ENCODE data around the gene GREB1.

The GREB1 gene

DNA sequence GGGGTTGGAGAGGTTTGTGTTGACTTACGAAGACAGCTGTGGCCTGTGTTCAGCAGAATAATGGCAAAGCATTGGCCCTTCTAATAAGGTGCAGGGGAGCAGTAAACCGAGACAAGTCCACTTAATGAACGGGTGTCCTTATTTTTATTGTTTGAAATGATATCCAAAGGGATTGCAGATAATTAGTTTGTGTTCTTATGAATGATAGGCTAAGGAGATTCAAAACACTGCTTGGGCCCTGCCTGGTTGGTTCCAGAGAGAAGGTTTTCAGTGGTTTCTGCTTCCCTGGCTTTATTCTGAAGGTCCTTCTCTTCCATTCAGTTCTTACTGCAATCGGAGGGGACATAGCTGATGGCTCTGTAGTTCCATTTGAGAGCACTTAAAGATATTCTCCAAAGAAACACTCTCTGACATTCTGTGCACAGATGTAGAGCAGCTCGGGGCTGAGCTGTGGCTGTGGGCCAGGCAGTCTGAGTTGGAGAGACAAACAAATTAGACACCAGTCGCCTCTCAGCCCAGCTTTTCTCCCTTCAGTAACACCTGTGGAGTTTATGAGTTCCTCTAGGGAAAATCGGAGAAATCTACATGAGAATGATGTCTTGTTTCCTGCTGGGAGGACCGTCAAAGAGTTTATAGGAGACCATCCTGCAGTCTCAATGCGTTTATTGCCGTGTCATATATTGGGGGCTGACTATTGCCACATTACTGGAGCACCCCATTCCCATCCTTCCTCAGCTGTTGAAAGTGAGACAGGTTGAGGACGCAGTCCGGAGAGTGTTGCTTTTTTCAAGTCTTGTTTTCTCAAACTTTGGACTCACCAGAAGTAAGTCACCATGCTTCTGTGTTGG is 6.5 kb downstream of the GREB1 start:
- no peak for DNase-seq (ENCODE audit: low spot score)

DNA sequence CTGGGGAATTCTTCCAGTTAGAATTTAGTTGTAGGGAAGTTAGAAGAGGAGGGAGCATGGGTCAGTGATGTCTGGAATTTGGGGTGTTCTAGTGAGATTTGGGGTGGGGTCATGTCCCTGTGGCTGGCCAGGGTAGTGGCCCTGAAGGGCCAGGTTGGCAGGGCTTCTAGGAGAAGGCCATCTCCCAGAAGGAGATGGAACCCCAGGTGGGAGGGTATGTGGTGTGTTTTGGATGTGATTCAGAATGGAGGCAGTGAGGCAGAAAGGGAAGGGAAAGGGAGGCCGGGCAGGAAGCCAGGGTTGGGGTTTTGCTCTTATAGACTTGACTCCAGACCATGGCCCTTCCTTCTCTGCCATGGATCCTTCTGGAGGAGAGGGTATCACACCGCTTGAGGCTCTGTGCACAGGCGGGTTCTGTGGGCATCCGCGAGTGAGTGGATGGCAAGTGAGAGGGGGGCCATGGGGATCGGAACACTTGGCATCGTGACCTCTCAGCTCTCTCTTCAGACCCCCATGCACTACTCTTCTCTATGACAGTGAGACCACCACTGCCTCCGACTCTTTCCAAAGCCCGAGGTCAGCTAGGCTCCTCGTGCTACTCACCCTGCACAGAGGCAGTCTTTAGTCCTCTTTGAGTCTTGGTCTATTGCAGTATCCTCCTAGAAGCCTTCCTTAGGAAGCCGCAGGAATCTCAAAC is 7.3 kb downstream of the GREB1 start:
- DNase-seq (ENCODE audit: low spot score), result no peak

DNA sequence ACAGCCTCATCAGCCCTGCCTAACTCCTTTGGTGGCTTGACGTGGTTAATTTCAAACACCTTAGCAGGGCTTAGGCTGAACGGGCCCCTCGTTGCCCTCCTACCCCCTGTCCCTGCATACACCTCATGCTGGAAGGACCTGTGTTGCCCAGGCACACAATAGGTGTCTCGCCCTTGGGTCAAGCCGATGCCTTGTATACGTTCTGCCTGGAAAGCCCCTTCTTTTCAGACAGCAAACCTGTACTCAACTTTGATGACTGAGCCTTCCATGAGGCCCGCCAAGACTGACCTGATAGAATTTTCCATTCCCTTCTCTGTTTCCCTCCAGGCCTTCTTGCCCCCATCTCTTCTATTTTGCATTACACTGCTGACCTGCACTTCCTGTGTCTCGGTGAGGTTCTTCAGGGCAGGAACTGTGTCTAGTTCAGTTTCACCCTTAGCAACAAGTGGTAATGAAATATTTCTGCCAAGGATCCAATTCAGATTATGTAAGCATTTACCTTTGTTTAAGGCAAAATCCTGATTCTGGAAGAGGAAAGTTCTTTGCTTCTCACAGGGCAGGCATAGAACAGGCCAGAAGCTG is 7.9 kb downstream of the GREB1 start:
- no peak for DNase-seq (ENCODE audit: low spot score)

DNA sequence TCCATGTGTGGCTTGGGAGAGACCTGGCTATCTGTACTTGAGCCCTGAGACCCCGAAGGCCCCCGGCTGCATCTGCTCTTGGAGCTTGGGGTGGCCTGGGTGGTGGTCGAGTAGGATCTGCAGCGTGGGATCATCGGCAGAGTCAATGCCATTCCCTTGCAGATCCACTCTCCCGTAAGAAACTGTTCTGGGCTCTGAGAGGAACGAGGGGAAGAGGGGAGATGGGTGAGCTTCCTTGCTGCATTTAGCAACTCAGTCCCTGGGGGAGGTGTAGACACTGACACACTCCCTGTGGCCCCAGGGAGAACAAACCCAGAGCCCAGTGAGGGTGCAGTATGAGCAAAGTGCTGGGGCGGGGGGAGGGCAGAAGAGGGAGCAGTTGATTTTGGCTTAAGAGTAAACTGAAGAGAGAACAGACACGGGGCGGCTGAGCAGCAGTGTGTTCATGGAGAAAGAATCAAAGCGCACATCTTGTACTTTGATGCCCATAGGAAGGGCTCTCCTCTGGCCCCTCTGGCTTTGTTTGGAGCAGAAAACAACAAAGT is 8.5 kb downstream of the GREB1 start:
- DNase-seq (ENCODE audit: low spot score), result no peak

DNA sequence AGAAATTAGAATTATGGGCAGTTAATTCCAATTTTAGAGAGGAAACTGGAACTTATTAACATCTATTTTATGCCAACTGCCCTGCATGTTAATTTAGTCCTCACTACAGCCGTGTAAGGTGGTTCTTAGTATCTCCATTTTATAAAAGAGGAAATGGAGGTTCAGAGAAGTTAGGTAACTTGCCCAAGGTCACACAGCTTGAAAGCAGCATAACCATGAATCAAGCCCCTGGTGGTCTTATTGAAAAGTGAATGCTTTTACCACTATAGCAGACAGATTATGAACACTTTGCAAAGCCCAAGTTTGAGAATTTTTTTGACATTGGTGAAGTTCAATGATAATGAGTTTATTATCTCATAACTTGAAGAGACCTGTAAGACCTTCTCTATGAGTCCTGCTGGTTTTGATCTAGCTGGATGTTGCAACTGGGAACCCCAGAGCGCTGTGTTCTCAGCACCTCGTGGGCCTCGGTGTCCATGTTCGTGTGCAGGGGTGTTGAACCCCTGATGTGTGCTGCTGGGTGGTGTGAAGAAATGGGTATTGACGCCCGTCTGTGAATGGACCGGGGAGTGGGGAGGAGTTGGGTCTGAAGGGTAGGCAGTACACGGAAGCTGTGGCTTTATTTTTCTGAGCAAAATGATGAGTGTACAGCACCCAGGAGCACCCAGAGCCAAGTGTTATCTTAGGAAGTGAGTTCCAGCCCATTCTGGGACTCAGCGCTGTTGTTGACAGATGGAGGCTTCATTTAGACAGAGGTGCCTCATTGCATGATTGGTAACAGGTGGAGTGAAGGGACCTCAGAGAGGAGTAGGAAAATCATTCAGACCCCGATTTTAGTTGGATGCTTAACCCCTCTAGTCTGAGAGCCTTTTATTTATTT is 9.7 kb downstream of the GREB1 start:
- DNase-seq (ENCODE audit: low spot score), result no peak

DNA sequence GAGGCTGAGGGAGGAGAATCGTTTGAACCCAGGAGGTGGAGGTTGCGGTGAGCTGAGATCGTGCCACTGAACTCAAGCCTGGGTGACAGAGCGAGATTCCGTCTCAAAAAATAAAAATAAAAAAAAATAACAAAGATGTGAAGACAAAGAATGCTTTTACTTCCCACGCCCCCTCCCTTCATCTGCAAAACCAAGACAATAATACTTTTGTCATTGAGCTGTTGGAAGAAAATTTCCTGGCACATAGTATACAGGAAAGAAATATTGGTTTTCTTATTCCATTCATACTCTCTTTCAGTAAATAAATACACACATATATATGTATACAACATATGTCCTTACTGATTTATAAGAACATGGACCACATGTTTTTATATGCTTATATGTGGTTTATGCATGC is 12.2 kb downstream of the GREB1 start:
- DNase-seq (ENCODE audit: low spot score), result no peak

DNA sequence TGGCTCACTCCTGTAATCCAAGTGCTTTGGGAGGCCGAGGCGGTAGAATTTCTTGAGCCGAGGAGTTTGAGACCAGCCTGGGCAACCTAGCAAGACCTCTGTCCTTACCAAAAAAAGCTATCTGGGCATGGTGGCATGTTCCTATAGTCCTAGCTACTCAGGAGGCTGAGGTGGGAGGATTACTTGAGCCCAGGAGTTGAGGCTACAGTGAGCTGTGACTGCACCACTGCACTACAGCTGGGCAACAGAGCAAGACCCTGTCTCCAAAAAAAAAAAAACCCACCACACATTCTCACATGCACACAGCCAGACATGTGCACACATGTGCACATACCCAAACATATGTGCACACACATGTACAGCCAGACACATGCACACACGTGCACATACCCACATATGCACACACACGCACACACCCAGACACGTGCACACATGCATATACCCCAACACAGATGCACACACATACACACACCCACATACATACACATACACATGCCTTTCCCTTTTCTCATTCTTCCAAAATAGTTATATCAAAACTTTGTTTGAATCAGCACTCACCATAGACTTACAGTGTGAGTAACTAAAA is 14.2 kb downstream of the GREB1 start:
- no peak for DNase-seq (ENCODE audit: low spot score)

DNA sequence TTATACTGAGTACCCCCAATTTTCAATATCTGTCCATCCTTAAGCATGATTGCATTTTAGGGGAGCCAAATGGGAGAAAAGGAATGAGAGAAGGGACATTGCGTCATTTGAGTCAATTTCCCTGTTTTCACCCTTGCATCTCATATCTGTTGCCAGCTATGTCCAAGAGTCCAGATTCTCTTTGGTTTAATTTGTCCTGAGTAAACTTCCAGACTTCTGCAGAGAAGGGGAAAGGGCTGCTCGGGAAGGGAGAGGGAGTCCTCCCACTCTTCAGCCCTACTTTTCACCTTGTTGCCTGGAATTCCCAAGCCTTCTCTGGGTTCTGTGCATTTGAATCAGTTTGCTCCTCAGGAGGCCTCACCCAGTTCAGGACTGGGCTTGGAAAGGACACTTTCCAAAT is 16.5 kb downstream of the GREB1 start:
- no peak for DNase-seq (ENCODE audit: low spot score)

DNA sequence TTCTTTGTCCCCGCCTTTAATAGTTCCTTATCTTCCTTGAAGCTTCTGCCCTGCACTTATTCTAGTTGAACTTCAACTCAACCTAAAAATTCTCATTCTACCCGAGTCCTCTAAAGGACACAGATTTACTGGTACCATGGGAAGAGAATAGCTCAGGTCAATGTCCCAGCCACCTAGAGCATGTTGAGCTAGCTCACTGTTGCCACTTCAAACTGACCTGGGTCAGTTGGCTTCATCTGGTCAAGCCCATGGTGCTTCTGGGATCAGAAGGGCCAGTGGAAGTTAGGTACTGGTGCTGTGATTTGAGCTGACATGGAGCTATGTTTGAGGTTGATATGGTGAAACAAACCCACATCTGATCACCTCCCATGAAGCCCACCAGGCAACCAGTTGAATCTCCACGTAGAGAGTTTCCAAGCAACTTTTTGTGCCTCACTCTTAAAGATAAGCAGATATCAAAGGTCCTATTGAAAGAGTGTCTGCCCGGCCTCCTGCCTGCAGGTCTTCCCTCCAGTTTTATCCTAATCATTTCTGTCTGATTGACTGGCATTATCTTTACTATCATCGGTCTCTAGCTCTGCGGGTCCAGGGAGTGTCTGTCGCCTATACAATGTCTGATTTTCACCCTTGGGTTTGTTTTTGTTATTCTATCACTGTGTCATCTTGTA is 17.2 kb downstream of the GREB1 start:
- DNase-seq (ENCODE audit: low spot score), result no peak

DNA sequence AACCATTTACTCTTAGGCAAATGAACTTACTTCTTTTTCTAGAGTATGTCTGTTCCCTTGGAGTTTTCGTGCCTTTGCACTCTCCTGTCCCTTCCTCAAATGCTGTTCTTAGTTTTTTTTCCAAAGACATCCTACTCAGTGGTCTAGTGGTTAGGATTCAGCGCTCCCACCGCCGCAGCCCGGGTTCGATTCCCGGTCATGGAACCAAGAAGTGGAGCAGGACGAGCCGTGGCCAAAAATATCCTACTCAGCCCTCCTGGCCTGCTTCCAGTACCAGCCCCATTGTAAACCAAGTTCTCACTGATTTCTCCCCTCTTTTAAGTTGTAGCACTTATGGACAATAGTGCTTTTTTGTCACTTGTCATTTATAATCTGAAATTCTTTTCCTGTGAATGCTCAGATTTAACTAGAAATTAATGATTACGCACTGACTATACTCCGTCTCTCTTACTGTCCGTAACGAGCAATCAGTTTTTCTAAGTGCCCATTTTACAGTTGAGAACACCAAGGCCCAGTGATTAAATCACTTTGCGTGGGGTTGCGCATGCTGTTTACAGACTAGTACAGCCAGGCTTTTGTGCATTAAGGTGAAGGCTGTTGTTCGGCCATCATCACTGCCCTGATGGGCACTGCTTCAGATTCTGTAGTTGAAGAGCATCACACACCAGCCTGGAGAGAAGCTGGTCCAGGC is 17.9 kb downstream of the GREB1 start:
- no peak for DNase-seq (ENCODE audit: low spot score)

DNA sequence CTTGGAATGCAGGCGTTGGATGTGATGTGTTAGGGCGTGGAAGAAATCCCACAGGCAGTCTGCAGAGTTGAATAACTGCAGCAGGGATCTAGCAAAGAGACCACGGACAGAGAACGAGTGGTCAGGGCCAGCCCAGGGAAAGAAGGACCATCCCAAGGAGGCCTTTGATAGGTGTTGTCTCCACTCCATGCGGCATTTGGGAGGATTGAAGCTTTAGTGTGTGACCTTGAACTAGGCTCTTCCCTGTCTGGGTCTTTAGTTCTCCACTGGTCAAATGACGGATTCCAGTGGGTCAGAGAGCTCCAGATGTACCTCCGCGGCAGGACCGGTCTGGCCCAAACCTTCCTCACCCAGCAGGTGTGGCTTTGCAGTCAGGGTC is 18.4 kb downstream of the GREB1 start:
- no peak for DNase-seq (ENCODE audit: low spot score)

DNA sequence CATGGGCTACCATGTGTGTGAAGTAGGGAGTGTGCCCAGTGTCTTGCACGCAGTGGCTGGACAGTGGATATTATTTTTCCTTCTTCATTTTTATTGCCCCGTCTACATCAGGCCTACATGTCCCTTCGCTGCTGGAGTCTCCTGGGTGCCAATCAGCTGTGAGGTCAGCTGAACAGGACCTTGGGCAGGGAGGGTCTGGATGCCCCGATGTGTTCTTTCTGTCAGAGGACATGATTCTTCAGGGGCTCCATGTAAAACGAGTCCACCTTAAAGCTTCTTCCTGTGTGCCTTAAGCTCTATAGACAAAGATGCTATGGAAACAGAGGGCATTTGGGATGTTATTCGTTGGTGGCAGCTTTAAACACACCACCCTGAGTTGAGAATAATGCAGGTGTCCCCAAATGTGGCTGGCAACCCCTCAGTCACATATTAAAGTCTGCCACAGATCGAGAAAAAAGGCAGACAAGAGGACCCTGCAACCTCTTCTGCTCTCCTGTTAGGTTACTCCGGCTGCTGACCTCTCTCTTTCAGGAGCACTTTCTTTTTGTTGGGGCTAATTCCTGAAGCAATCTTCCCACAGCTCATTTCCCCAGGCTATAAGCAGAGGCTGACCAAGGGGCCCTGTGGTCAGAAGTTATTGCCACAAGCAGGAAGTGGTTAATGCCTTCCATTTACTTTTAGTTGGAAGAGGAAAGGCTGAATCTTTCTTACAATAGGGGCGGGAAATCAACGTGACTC is 20.0 kb downstream of the GREB1 start:
- DNase-seq (ENCODE audit: low spot score), result no peak

DNA sequence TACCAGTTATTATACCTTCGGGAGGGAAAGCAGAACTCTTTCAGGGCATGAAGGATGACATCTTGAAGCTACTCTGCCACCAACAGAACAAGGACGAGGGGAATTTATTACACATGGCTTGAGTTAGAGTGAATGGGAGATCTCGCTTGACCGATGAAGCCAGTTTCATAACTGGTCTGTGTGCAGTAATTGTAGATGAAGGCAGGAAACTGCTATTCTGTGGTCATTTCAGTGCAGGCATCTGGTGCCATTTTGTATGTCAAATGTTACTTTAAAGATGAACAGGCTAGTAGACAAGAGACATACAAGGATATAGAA is 20.5 kb downstream of the GREB1 start:
- DNase-seq (ENCODE audit: low spot score), result no peak

DNA sequence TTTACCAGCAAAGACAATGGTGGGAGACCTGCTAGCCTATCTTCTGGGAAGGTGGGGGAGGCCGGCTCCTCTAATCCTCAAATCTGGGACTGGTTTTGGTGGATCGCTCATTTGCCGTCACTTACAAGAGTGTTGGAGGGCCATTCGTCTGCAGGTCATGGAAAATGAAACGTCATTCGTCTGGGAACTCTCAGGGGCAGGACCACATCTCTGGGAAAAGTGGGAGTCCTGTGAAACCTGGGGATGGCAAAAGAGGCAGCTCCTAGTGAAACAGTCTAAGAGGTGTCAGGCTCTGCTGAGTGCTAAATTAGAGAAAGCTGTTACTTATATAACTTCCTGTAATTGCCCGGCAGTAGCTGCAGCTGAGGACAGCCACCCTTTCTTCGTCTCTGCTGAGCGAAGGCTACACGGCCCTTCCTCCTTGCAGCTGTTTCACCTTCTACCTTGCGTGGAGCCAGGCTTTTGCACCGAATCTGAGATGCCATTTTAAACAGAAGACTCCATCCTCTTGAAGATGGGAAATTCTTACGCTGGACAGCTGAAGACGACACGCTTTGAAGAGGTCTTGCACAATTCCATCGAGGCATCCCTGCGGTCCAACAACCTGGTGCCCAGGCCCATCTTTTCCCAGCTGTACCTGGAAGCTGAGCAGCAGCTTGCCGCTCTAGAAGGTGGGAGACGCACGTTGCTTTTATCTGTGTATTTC is 22.4 kb downstream of the GREB1 start:
- DNase-seq (ENCODE audit: low spot score), result no peak

DNA sequence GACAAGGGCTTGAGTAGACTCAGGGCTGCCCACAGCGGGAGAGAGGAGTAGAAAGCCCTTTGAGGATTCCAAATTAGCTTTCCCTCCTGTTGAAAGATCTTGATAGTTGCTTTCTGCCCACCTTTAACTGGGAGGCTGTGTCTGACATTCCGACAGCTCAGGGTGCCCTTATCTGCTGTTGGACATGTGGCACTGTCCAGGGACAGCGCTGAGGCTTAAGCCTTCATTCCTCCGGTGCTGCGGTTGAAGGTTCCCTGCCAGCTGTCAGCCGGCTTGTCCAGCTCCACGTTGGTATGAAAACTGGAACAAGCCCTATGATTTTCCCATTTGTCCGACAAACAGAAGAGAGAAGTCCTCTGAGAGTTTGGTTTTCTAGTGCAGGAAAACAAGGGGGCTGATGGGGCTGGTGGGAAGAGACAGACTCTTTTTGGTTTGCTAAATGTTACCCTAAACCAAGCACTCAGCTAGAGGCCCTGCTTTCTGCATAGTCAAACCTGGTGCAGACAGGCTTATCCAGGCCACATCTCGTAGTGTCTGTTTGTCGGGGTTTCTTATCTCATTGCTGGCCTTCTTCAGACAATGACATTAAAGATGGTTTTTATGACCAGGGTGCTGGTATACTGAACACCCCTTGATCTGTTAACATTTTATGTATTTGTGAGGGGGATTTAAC is 24.5 kb downstream of the GREB1 start:
- no peak for DNase-seq (ENCODE audit: low spot score)

DNA sequence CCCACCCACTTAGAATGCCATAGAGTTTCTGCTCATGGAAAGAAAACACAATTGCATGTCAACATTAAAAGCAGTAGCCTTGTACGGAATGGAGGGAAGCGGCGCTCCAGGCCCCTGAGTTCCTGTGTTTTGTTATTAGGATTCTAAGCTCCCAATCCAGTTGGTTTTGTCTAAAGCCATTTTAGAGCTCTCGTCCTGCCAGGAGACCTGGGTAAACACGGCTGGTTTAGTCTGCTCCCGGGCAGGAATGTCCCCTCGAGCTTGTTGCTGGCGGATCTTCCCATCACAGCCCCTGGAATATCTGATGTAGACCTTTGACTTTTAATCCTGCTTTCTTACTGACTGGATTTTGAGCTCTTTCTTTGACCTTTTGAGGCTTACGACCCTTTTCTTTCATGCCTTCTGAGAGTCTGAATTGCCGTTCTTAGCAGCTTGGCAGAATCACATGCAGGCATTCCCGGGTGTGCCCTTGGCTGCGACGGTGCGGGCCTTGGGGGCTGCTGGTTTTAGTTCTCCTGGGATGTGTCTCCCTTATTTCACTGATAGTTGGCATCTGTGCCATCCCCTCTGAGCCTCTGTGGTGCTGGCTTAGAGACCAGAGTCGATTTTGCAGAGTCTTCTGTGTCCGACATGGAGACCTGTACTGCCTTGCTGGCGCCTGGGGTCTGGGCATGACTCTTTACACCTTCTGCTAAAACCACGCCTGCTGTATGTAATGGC is 25.4 kb downstream of the GREB1 start:
- no peak for DNase-seq (ENCODE audit: low spot score)

DNA sequence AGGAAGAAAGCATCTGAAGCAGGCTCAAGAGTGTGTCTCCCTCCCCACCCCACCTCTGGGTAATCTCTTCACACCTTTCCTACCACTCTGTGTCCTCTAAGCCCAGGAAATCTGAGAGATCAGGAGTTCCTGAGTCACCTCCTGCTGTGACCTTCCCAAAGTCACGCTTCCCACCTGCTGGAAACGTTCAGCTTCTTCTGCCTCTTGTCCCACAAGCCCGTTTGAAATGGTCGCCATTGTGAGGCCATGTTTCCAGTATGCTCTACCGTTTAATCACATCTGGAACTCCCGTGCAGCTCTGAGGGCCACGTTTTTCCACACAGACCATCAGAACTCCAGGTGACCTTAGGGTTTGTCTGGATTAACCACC is 25.9 kb downstream of the GREB1 start:
- no peak for DNase-seq (ENCODE audit: low spot score)

DNA sequence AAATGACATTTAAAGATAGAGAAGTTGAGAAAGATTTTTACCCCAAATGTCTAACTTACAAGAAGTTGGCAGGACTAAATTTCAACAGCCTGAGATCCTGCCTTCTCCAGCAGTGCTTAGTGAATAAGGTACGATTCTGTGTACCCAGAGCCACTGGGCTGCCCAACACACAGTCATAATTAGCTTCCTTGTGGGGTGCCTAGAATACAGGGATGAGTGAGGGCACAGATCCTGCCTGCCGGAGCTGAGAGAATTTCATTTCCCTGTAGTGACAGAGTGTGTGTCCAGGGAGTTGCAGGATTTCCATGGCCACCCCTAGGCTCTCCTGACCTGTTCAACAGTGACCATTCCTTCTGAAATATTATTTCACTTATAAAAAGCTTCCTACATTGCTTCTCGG is 27.0 kb downstream of the GREB1 start:
- no peak for DNase-seq (ENCODE audit: low spot score)

Data from HuH-7 (cell line).